Activated CD8-positive, alpha-beta memory T cell treated with anti-CD3 and anti-CD28 coated beads, Interleukin-2, amount 50 U/mL, for 1 hour (primary cell): Measurements from ENCODE around the gene PRDM12.

Source experiments
- DNase-seq: peaks from one replicate; pipeline ENCODE4 v3.0.0-alpha.2; 2020; ENCODE audit errors: extremely low read depth

The PRDM12 gene

GRCh38 chr9:130689937-130690700 lies 25.7 kb downstream of the PRDM12 start:
- DNase-seq = no peak

- DNase-seq = no peak
These were observed 27.9 kb downstream of the PRDM12 start for GRCh38 chr9:130692321-130692720.

- DNase-seq = no peak
These were observed 28.7 kb downstream of the PRDM12 start for GRCh38 chr9:130693101-130693425.

GRCh38 chr9:130693426-130694191 lies 29.2 kb downstream of the PRDM12 start, which contains the start of gene EXOSC2:
Gene EXOSC2, plus strand, starts transcription at chr9:130693780. Its CDS starts 12 bp downstream, at chr9:130693792.
- peak; percentile 94 for DNase-seq

GRCh38 chr9:130694205-130694604 lies 29.8 kb downstream of the PRDM12 start:
- no peak for DNase-seq

- no peak for DNase-seq
These were observed 31.8 kb downstream of the PRDM12 start for GRCh38 chr9:130696139-130696650.

- no peak for DNase-seq
These were observed 32.6 kb downstream of the PRDM12 start for GRCh38 chr9:130696996-130697395.

GRCh38 chr9:130698514-130698913 lies 34.1 kb downstream of the PRDM12 start:
- no peak for DNase-seq

GRCh38 chr9:130699047-130699446 lies 34.7 kb downstream of the PRDM12 start:
- DNase-seq = no peak

- DNase-seq = peak; percentile 40
These were observed 36.9 kb downstream of the PRDM12 start for GRCh38 chr9:130701059-130702022.

GRCh38 chr9:130703501-130703900 lies 39.1 kb downstream of the PRDM12 start:
- no peak for DNase-seq

GRCh38 chr9:130707225-130707976 lies 43.0 kb downstream of the PRDM12 start:
- peak; percentile 46 for DNase-seq

- DNase-seq = no peak
These were observed 46.5 kb downstream of the PRDM12 start for GRCh38 chr9:130710822-130711352.

- no peak for DNase-seq
These were observed 47.1 kb downstream of the PRDM12 start for GRCh38 chr9:130711469-130711868.

- DNase-seq = peak; percentile 85
These were observed 48.3 kb downstream of the PRDM12 start for GRCh38 chr9:130712564-130713285.

- no peak for DNase-seq
These were observed 49.0 kb downstream of the PRDM12 start for GRCh38 chr9:130713286-130713960.

GRCh38 chr9:130714586-130715110 lies 50.3 kb downstream of the PRDM12 start:
- DNase-seq = no peak

GRCh38 chr9:130715270-130715669 lies 50.9 kb downstream of the PRDM12 start:
- DNase-seq = no peak

GRCh38 chr9:130718562-130718961 lies 54.2 kb downstream of the PRDM12 start:
- DNase-seq = no peak
